ENCODE measurements around the gene NUP188.

NUP188 gene

GRCh38 chr9:129023036-129023907 lies 75.8 kb downstream of the NUP188 start:
- peak overlapping the region; percentile 49 for H3K9ac ChIP-seq (ENCODE audit: low read length)
- no peaks in the 10 kb centered on the region for H3K9me3 ChIP-seq (ENCODE audit: control insufficient read depth, low read length)
- H3K36me3 ChIP-seq (ENCODE audit: control insufficient read depth, insufficient read depth, low read length, severe bottlenecking): no peaks in the 10 kb centered on the region
- H3K27me3 ChIP-seq (replicated peaks; ENCODE audit: control insufficient read depth, insufficient read depth, low read length): no peaks in the 10 kb centered on the region
- H3K4me3 ChIP-seq (ENCODE audit: low read length): no peak overlapping the region
- DNase-seq (ENCODE audit: low read depth): peak; percentile 91
- peaks cover 20% of the 10 kb centered on the region for H3K4me1 ChIP-seq (ENCODE audit: control insufficient read depth, insufficient read depth, low read length)

DNA sequence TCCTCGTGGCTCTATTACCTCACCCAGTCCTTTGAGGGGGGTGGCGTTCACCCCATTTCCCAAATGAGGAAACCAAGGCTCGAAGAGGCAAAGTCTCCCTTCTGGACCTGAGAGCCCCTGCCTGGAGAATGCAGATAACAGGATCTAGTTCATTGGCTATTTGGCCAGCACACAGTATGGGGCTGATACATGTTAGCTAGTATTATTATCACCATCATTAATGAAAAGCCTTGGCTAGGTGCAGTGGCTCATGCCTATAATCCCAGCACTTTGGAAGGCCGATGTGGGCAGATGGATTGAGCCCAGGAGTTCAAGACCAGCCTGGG lies 76.4 kb downstream of the NUP188 start:
- Histone ChIP-seq H3K27me3 (replicated peaks; ENCODE audit: control insufficient read depth, insufficient read depth, low read length) (no peaks in the 10 kb centered on the region), H3K9me3 (ENCODE audit: control insufficient read depth, low read length) (no peaks in the 10 kb centered on the region), H3K9ac (ENCODE audit: low read length) (peak overlapping the region; percentile 49), H3K36me3 (ENCODE audit: control insufficient read depth, insufficient read depth, low read length, severe bottlenecking) (no peaks in the 10 kb centered on the region), H3K4me3 (ENCODE audit: low read length) (no peak overlapping the region), H3K4me1 (ENCODE audit: control insufficient read depth, insufficient read depth, low read length) (peaks cover 23% of the 10 kb centered on the region)
- no peak for DNase-seq (ENCODE audit: low read depth)

DNA sequence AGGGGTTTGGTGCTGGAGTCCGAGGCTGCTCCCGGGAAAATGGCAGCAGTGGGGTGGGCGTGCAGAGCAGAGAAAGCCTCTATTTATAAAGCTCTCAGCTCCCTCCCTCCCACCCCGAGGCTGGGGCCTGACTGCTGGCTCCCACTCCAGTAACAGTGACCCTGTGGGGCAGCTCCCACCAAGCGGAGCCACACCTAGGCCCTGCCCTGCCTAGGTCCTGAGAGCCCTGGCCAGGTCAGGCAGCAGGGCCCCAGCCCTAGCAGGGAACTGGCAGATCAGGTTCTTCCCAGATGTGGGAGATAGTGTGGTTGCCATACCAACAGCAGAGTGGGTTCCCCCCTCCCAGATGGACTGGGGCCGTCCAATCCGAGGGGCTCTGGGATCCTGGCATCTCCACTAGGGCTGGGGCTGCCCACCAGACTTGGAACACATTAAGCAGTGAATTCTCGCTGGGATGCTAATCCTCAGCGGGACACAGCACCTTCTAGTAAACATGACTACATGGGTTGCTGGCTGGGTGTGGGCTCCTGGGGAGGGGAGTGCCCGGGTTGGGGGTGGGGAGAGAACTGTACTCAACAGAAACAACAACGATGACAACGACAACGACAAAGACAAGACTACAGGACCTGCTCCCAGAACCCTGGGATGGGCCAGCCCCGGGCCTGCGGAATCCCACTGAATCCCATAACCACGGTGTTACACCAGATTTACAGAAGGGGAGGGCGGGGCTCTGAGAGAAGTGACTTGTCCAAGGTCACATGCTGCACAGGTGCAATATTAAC lies 79.1 kb downstream of the NUP188 start:
- Histone ChIP-seq H3K4me1 (ENCODE audit: control insufficient read depth, insufficient read depth, low read length) (peaks cover 25% of the 10 kb centered on the region), H3K9ac (ENCODE audit: low read length) (no peak overlapping the region), H3K36me3 (ENCODE audit: control insufficient read depth, insufficient read depth, low read length, severe bottlenecking) (no peaks in the 10 kb centered on the region), H3K9me3 (ENCODE audit: control insufficient read depth, low read length) (no peaks in the 10 kb centered on the region), H3K27me3 (replicated peaks; ENCODE audit: control insufficient read depth, insufficient read depth, low read length) (no peaks in the 10 kb centered on the region), H3K4me3 (ENCODE audit: low read length) (no peak overlapping the region)
- DNase-seq (ENCODE audit: low read depth): peak; percentile 45

DNA sequence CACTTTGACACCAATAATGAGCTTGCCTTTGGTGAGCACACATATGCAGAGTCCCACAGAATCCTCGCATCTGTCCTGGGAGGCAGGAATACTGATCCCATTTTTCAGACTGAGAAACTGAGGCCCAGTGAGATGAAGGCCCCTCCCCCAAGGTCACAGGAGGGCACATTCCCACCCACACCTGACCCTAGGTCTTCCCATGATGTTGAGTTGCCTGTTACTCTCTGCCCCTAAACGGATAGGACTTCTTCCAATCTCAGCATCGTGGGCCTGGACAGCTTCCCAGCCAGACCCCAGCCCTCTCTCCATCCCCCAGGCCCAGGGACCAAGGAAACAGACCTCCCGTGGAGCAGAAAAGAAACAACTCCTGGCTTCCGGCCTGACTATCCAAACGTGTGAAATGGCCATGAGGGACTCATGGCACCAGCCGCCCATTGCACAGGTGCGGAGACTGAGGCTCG lies 79.8 kb downstream of the NUP188 start:
- no peaks in the 10 kb centered on the region for H3K27me3 ChIP-seq (replicated peaks; ENCODE audit: control insufficient read depth, insufficient read depth, low read length)
- H3K4me1 ChIP-seq (ENCODE audit: control insufficient read depth, insufficient read depth, low read length): peaks cover 25% of the 10 kb centered on the region
- no peaks in the 10 kb centered on the region for H3K36me3 ChIP-seq (ENCODE audit: control insufficient read depth, insufficient read depth, low read length, severe bottlenecking)
- H3K9me3 ChIP-seq (ENCODE audit: control insufficient read depth, low read length): no peaks in the 10 kb centered on the region
- peak overlapping the region; percentile 84 for H3K4me3 ChIP-seq (ENCODE audit: low read length)
- no peak for DNase-seq (ENCODE audit: low read depth)
- peak overlapping the region; percentile 83 for H3K9ac ChIP-seq (ENCODE audit: low read length)

DNA sequence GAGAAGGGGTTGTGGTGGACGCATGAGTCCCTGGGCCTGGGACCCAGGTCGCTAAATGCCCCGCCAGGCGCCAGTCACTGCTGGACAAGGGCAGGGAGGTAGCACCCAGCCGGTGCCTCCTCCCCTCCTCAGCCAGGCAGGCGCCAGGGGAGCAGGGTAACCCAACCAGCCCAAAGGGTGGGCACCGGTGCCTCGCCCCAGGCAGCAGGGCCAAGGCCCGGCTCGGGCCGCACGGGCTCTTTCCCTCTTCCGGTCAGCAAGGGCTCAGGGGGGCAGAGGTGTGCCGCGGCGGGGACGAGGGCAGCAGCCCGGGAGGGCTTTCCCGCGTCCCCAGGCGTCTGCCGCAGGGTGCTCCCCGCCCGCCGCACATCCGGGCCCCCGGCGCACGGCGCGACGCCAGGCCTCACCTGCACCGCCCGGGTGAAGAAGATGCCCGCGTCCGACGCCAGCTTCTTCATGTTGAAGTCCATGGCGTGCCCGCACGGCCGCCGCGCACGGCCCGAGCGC lies 80.2 kb downstream of the NUP188 start:
- Histone ChIP-seq H3K4me1 (ENCODE audit: control insufficient read depth, insufficient read depth, low read length) (peaks cover 25% of the 10 kb centered on the region), H3K9me3 (ENCODE audit: control insufficient read depth, low read length) (no peaks in the 10 kb centered on the region), H3K27me3 (replicated peaks; ENCODE audit: control insufficient read depth, insufficient read depth, low read length) (no peaks in the 10 kb centered on the region), H3K4me3 (ENCODE audit: low read length) (peak overlapping the region; percentile 84), H3K9ac (ENCODE audit: low read length) (peak overlapping the region; percentile 83), H3K36me3 (ENCODE audit: control insufficient read depth, insufficient read depth, low read length, severe bottlenecking) (no peaks in the 10 kb centered on the region)
- no peak for DNase-seq (ENCODE audit: low read depth)

- Histone ChIP-seq H3K27me3 (replicated peaks; ENCODE audit: control insufficient read depth, insufficient read depth, low read length) (no peaks in the 10 kb centered on the region), H3K9ac (ENCODE audit: low read length) (peak within 1 kb of the TSS; percentile 83), H3K9me3 (ENCODE audit: control insufficient read depth, low read length) (no peaks in the 10 kb centered on the region), H3K4me3 (ENCODE audit: low read length) (peak within 1 kb of the TSS; percentile 84), H3K4me1 (ENCODE audit: control insufficient read depth, insufficient read depth, low read length) (peaks cover 22% of the 10 kb centered on the region), H3K36me3 (ENCODE audit: control insufficient read depth, insufficient read depth, low read length, severe bottlenecking) (no peaks in the 10 kb centered on the region)
- DNase-seq (ENCODE audit: low read depth): peak; percentile 98
Measured at GRCh38 chr9:129028192-129028966, 80.9 kb downstream of the NUP188 start, which contains the start of gene SH3GLB2. Gene SH3GLB2, minus strand, starts transcription at chr9:129028331. Its CDS starts 177 bp downstream, at chr9:129028154.

- Histone ChIP-seq H3K27me3 (replicated peaks; ENCODE audit: control insufficient read depth, insufficient read depth, low read length) (no peaks in the 10 kb centered on the region), H3K4me1 (ENCODE audit: control insufficient read depth, insufficient read depth, low read length) (peaks cover 15% of the 10 kb centered on the region), H3K9ac (ENCODE audit: low read length) (no peak overlapping the region), H3K36me3 (ENCODE audit: control insufficient read depth, insufficient read depth, low read length, severe bottlenecking) (no peaks in the 10 kb centered on the region), H3K9me3 (ENCODE audit: control insufficient read depth, low read length) (no peaks in the 10 kb centered on the region), H3K4me3 (ENCODE audit: low read length) (no peak overlapping the region)
- no peak for DNase-seq (ENCODE audit: low read depth)
Measured at GRCh38 chr9:129030191-129030590, 82.7 kb downstream of the NUP188 start.

- H3K9me3 ChIP-seq (ENCODE audit: control insufficient read depth, low read length): no peaks in the 10 kb centered on the region
- no peak for DNase-seq (ENCODE audit: low read depth)
- H3K9ac ChIP-seq (ENCODE audit: low read length): no peak overlapping the region
- no peaks in the 10 kb centered on the region for H3K36me3 ChIP-seq (ENCODE audit: control insufficient read depth, insufficient read depth, low read length, severe bottlenecking)
- H3K27me3 ChIP-seq (replicated peaks; ENCODE audit: control insufficient read depth, insufficient read depth, low read length): no peaks in the 10 kb centered on the region
- H3K4me3 ChIP-seq (ENCODE audit: low read length): no peak overlapping the region
- H3K4me1 ChIP-seq (ENCODE audit: control insufficient read depth, insufficient read depth, low read length): peaks cover 15% of the 10 kb centered on the region
Measured at GRCh38 chr9:129031514-129031913, 84.0 kb downstream of the NUP188 start.

- Histone ChIP-seq H3K27me3 (replicated peaks; ENCODE audit: control insufficient read depth, insufficient read depth, low read length) (no peaks in the 10 kb centered on the region), H3K4me3 (ENCODE audit: low read length) (no peak overlapping the region), H3K9me3 (ENCODE audit: control insufficient read depth, low read length) (no peaks in the 10 kb centered on the region), H3K36me3 (ENCODE audit: control insufficient read depth, insufficient read depth, low read length, severe bottlenecking) (no peaks in the 10 kb centered on the region), H3K9ac (ENCODE audit: low read length) (no peak overlapping the region), H3K4me1 (ENCODE audit: control insufficient read depth, insufficient read depth, low read length) (peaks cover 15% of the 10 kb centered on the region)
- no peak for DNase-seq (ENCODE audit: low read depth)
Measured at GRCh38 chr9:129032541-129033159, 85.2 kb downstream of the NUP188 start.

DNA sequence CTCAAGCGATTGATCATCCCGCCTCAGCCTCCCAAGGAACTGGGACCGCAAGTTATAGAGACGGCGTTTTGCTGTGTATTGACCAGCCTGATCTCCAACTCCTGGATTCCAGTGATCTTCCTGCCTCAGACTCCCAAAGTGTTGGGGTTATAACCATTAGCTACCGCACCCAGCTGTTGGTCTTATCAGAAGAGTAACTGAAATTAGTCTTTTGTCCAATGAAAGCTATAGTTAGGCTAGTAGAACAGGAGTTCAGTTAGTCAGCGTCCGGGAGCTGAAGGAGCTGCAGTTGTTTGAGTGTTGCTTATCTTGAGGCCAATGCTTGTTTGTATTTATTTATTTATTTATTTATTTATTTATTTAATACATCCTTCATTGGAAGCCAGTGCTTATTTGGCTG lies 85.7 kb downstream of the NUP188 start:
- Histone ChIP-seq H3K27me3 (replicated peaks; ENCODE audit: control insufficient read depth, insufficient read depth, low read length) (no peaks in the 10 kb centered on the region), H3K9ac (ENCODE audit: low read length) (no peak overlapping the region), H3K9me3 (ENCODE audit: control insufficient read depth, low read length) (no peaks in the 10 kb centered on the region), H3K4me1 (ENCODE audit: control insufficient read depth, insufficient read depth, low read length) (peaks cover 20% of the 10 kb centered on the region), H3K4me3 (ENCODE audit: low read length) (no peak overlapping the region), H3K36me3 (ENCODE audit: control insufficient read depth, insufficient read depth, low read length, severe bottlenecking) (no peaks in the 10 kb centered on the region)
- no peak for DNase-seq (ENCODE audit: low read depth)
